Testis (tissue), 3 donors: Measurements from ENCODE around the gene GBE1. TPM values are rescaled to one million over a fixed set of nuclear protein-coding genes. Genes with fewer than 3 reads are reported as not detected.

Experiments
- polyA plus RNA-seq: library from polyadenylated mRNA; stranded (reverse); fragments of 350-450 nt; fragmentation: Illumina TruSeq; extraction: RNeasy Lipid Tissue Mini Kit (QIAGEN cat#74804); gene quantifications from one replicate; pipeline ENCODE4 v1.2.3, GENCODE V29; 2014; ENCODE audit warnings: low read depth, low replicate concordance; ENCODE audit not compliant: insufficient read depth
- small RNA-seq, 2 donors: library from RNA; depleted of rRNA; stranded (forward); fragments of <200 nt; gene quantifications; one replicate each; pipeline ENCODE3, GENCODE V24; 2016
- total RNA-seq, 2 donors: library from RNA; depleted of rRNA; stranded (reverse); fragments of >200 nt; gene quantifications; one replicate each; pipeline ENCODE4 v1.2.3, GENCODE V29; 2016

Gene GBE1
- total and polyA plus RNA-seq, 3 donors from 2014 or later: 14.1 to 23.5 (median 19.4) TPM

Small RNAs within 50 kb of the gene (small RNA-seq; reads per million reads assigned to genes)
- gene AC017015.1: 0 reads per million in 2 donors
- gene RNU2-28P: 0 reads per million in 2 donors
